ENCODE results near the gene ACTRT2. TPM values are rescaled to one million over a fixed set of nuclear protein-coding genes. Genes with fewer than 3 reads are reported as not detected.

ACTRT2 gene
- polyA plus RNA-seq, 1 donor (not counting 4 experiments of a cell fraction or from before 2014, with no cell fraction given) = not detected

- peaks cover 3% of the 10 kb centered on the region for H3K27me3 ChIP-seq (ENCODE audit: control insufficient read depth, extremely low read depth, insufficient read depth, low read length)
Measured at GRCh38 chr1:3014050-3014440, 7.2 kb upstream of the ACTRT2 start.

DNA sequence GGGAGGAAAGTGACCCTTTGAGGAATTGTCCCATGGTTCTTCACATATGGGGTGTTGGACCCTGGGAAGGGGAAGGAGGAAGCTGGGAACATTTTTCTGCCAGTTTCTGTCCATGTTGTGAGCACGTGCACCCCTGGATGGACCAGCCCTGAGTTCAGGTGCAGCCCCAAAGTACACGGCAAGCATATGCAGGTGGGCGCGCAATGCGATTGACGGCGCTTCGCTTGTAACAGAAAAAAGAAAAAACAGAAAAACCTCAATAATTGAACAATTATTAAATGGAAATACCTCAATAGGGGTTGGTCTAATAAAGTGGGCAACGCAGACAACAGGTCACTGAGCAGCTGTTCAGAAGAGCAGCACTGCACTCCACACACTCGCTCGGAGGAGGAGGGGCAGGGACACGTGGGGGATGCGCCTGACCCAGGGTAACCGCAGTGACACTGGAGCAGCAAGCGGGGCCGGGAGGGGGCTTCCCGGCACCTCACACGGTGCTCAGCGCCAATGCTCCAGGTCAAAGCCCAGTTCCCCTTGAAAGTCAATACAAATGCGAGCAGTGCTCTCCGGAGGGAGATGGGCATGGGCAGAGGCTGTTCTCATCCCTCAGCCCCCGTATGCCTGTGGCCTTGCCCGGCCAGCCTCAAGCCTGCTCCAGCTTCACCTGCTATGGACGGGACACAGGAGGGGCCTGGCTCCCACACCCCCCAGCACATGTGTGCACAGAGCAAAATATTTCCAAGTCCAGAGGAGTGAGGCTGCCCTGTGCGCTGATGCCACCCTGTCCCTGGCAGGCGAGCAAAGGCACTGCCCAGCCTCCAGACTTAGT, 6.6 kb upstream of the ACTRT2 start:
- Histone ChIP-seq H3K27me3 (ENCODE audit: control insufficient read depth, extremely low read depth, insufficient read depth, low read length) (peaks cover 3% of the 10 kb centered on the region), H3K4me1 (ENCODE audit: control insufficient read depth, extremely low read depth, insufficient read depth, low read length) (no peaks in the 10 kb centered on the region), H3K9me1 (ENCODE audit: control insufficient read depth, extremely low read depth, insufficient read depth, low read length) (no peaks in the 10 kb centered on the region), H3K9ac (ENCODE audit: control insufficient read depth, extremely low read depth, insufficient read depth, low read length) (no peak overlapping the region), H3K9me3 (ENCODE audit: control insufficient read depth, low read depth, low read length) (peaks cover 12% of the 10 kb centered on the region), H3K36me3 (ENCODE audit: control insufficient read depth in 2 of 2, extremely low read depth in 1 of 2, insufficient read depth in 2 of 2, low read length in 2 of 2) (no peaks in the 10 kb centered on the region), H3K79me2 (ENCODE audit: control insufficient read depth, insufficient read depth, low read length) (no peaks in the 10 kb centered on the region), H2AFZ (ENCODE audit: control insufficient read depth, low read length) (no peak overlapping the region), H4K20me1 (ENCODE audit: control insufficient read depth, extremely low read depth, insufficient read depth, low read length) (no peaks in the 10 kb centered on the region), H3K27ac (ENCODE audit: control insufficient read depth, insufficient read depth, low read length) (no peak overlapping the region), H3K4me3 (ENCODE audit: control insufficient read depth in 2 of 3, extremely low read depth in 1 of 3, insufficient read depth in 2 of 3, low read depth in 1 of 3, low read length in 3 of 3) (no peak overlapping the region), H3K4me2 (ENCODE audit: control insufficient read depth, extremely low read depth, insufficient read depth, low read depth, low read length) (no peak overlapping the region)
- TF ChIP-seq EZH2 (IDR thresholded peaks at IDR 0.05; ENCODE audit: low read length) = no peak
- TF ChIP-seq CTCF (optimal IDR thresholded peaks at IDR 0.05 in 1 of 3, IDR thresholded peaks at IDR 0.05 in 1 of 3, conservative IDR thresholded peaks at IDR 0.05 in 1 of 3; ENCODE audit: extremely low read depth in 1 of 3, insufficient read depth in 2 of 3, low read length in 3 of 3) = no peak
- dilution Hi-C loops (cut with MboI; ENCODE audit: extremely low pct_ligation_motif_present, low sequenced_read_pairs) = no loop called here
- FAIRE-seq = no peak
- no peak for DNase-seq (ENCODE audit: low read depth, low spot score)

More at GRCh38 chr1:3014050-3014440, 7.2 kb upstream of the ACTRT2 start:
- Histone ChIP-seq H2AFZ (ENCODE audit: control insufficient read depth, low read length) (no peak overlapping the region), H3K9ac (ENCODE audit: control insufficient read depth, extremely low read depth, insufficient read depth, low read length) (no peak overlapping the region), H3K4me1 (ENCODE audit: control insufficient read depth, extremely low read depth, insufficient read depth, low read length) (no peaks in the 10 kb centered on the region), H3K4me2 (ENCODE audit: control insufficient read depth, extremely low read depth, insufficient read depth, low read depth, low read length) (no peak overlapping the region), H3K79me2 (ENCODE audit: control insufficient read depth, insufficient read depth, low read length) (no peaks in the 10 kb centered on the region), H4K20me1 (ENCODE audit: control insufficient read depth, extremely low read depth, insufficient read depth, low read length) (no peaks in the 10 kb centered on the region), H3K27ac (ENCODE audit: control insufficient read depth, insufficient read depth, low read length) (no peak overlapping the region), H3K4me3 (ENCODE audit: control insufficient read depth in 2 of 3, extremely low read depth in 1 of 3, insufficient read depth in 2 of 3, low read depth in 1 of 3, low read length in 3 of 3) (no peak overlapping the region), H3K9me1 (ENCODE audit: control insufficient read depth, extremely low read depth, insufficient read depth, low read length) (no peaks in the 10 kb centered on the region), H3K9me3 (ENCODE audit: control insufficient read depth, low read depth, low read length) (peaks cover 12% of the 10 kb centered on the region), H3K36me3 (ENCODE audit: control insufficient read depth in 2 of 2, extremely low read depth in 1 of 2, insufficient read depth in 2 of 2, low read length in 2 of 2) (no peaks in the 10 kb centered on the region)
- FAIRE-seq (no peak), DNase-seq (ENCODE audit: low read depth, low spot score) (no peak)
- dilution Hi-C loops (cut with MboI; ENCODE audit: extremely low pct_ligation_motif_present, low sequenced_read_pairs) = no loop called here
- TF ChIP-seq EZH2 (IDR thresholded peaks at IDR 0.05; ENCODE audit: low read length) = no peak
- TF ChIP-seq CTCF (optimal IDR thresholded peaks at IDR 0.05 in 1 of 3, IDR thresholded peaks at IDR 0.05 in 1 of 3, conservative IDR thresholded peaks at IDR 0.05 in 1 of 3; ENCODE audit: extremely low read depth in 1 of 3, insufficient read depth in 2 of 3, low read length in 3 of 3) = no peak
